B cell (primary cell): Measurements from ENCODE around the gene TRIM62. TPM values are rescaled to one million over a fixed set of nuclear protein-coding genes. Genes with fewer than 3 reads are reported as not detected.

Experiments used
- ATAC-seq: fragments of 200-7000 bp; cut with Tn5 transposase; one replicate; pipeline ENCODE4 v1.10.0; 2021; ENCODE audit warnings: low read depth, mild to moderate bottlenecking, moderate number of reproducible peaks, moderate library complexity
- CTCF ChIA-PET: fragments of 350-600 bp; sonication (Branson Sonifier 250); formaldehyde crosslinking; loops from one replicate; lab custom pipeline; 2021; ENCODE audit warnings: antibody characterized with exemption, inconsistent platforms; lab: Charles Lee
- POLR2A ChIA-PET: fragments of 350-600 bp; sonication (Branson Sonifier 250); formaldehyde crosslinking; loops from one replicate; lab custom pipeline; 2021; ENCODE audit warnings: antibody characterized with exemption; lab: Charles Lee
- DNase-seq: peaks from one replicate; pipeline ENCODE4 v3.0.0; 2013
- H2AFZ ChIP-seq: 2 replicates; pipeline ENCODE4 v1.6.1; 2012; ENCODE audit warnings: mild to moderate bottlenecking, low read depth, low read length; ENCODE audit not compliant: insufficient read depth, poor library complexity, severe bottlenecking
- H3K27ac ChIP-seq, 2 donors: 1 replicate in 1 of 2; 2 replicates in 1 of 2; pipeline ENCODE4 v1.5.1; 2012 to 2013; ENCODE audit warnings: low read length in 2 of 2, mild to moderate bottlenecking in 2 of 2, moderate library complexity in 1 of 2
- H3K27me3 ChIP-seq, 4 experiments: fragments of 200-600 bp in 1 of 4; sonication (generic) in 1 of 4; replicated peaks in 1 of 4; 1 replicate in 2 of 4; 2 replicates in 2 of 4; pipeline versions ENCODE4 v1.6.1 to v1.7.0; 2013 to 2016; ENCODE audit warnings: low read length in 3 of 4, mild to moderate bottlenecking in 2 of 4, mixed read lengths in 1 of 4, moderate library complexity in 1 of 4; ENCODE audit not compliant: insufficient read depth in 4 of 4, control insufficient read depth in 3 of 4; ENCODE audit errors: control extremely low read depth in 1 of 4
- H3K36me3 ChIP-seq, 2 experiments: replicated peaks in 1 of 2; 1 replicate in 1 of 2; 2 replicates in 1 of 2; pipeline versions ENCODE4 v1.6.1 to v1.7.1; 2013; ENCODE audit warnings: low read length in 1 of 2; ENCODE audit not compliant: insufficient read depth in 2 of 2, control insufficient read depth in 1 of 2; ENCODE audit errors: control extremely low read depth in 1 of 2, extremely low read depth in 1 of 2
- H3K4me1 ChIP-seq, 2 donors: fragments of 200-600 bp in 1 of 2; sonication (generic) in 1 of 2; 1 replicate in 1 of 2; 2 replicates in 1 of 2; pipeline versions ENCODE4 v1.5.1 to v1.6.1; 2013 to 2017; ENCODE audit warnings: low read length in 2 of 2; ENCODE audit not compliant: control insufficient read depth in 2 of 2, insufficient read depth in 2 of 2
- H3K4me2 ChIP-seq: replicated peaks from 2 replicates; pipeline ENCODE3; 2012; ENCODE audit warnings: mild to moderate bottlenecking, low read depth, low read length; ENCODE audit not compliant: poor library complexity, severe bottlenecking
- H3K4me3 ChIP-seq, 5 experiments: fragments of 200-600 bp in 1 of 5; sonication (generic) in 1 of 5; 1 replicate in 3 of 5; 2 replicates in 2 of 5; pipeline versions ENCODE4 v1.5.1 to v1.7.0; 2011 to 2016; ENCODE audit warnings: low read length in 4 of 5, mild to moderate bottlenecking in 4 of 5, low read depth in 2 of 5, control low read depth in 1 of 5, moderate library complexity in 1 of 5; ENCODE audit not compliant: insufficient read depth in 1 of 5; ENCODE audit errors: control extremely low read depth in 1 of 5, extremely low read depth in 1 of 5
- H3K79me2 ChIP-seq: fragments of 200-600 bp; sonication (generic); one replicate; pipeline ENCODE4 v1.6.0; 2016; ENCODE audit warnings: low read length; ENCODE audit not compliant: control insufficient read depth, insufficient read depth
- H3K9ac ChIP-seq: fragments of 200-600 bp; sonication (generic); 2 replicates; pipeline ENCODE4 v1.6.1; 2017; ENCODE audit warnings: mild to moderate bottlenecking, low read length, moderate library complexity
- H3K9me3 ChIP-seq, 3 donors: one replicate each; pipeline versions ENCODE4 v1.6.1 to v1.7.1; 2013; ENCODE audit warnings: low read length in 2 of 3; ENCODE audit not compliant: control insufficient read depth in 2 of 3, insufficient read depth in 1 of 3; ENCODE audit errors: control extremely low read depth in 1 of 3
- H4K20me1 ChIP-seq: 2 replicates; pipeline ENCODE4 v1.6.0; 2012; ENCODE audit warnings: mild to moderate bottlenecking, low read length; ENCODE audit not compliant: insufficient read depth, control insufficient read depth, poor library complexity, severe bottlenecking
- H3K27ac Mint-ChIP-seq: one replicate; pipeline ENCODE4 v1.8.0; 2021; ENCODE audit warnings: mixed read lengths
- H3K27me3 Mint-ChIP-seq: one replicate; pipeline ENCODE4 v1.8.0; 2021; ENCODE audit warnings: mixed read lengths
- H3K4me1 Mint-ChIP-seq: one replicate; pipeline ENCODE4 v1.8.0; 2021; ENCODE audit warnings: mixed read lengths
- H3K4me3 Mint-ChIP-seq: one replicate; pipeline ENCODE4 v1.8.0; 2021; ENCODE audit warnings: mixed read lengths
- H3K9me3 Mint-ChIP-seq: one replicate; pipeline ENCODE4 v1.8.0; 2022; ENCODE audit warnings: mixed read lengths; ENCODE audit not compliant: insufficient read depth
- EZH2 ChIP-seq: IDR thresholded peaks from 2 replicates; pipeline ENCODE4 v1.6.1; 2012; ENCODE audit warnings: borderline replicate concordance, low read depth, mild to moderate bottlenecking, moderate library complexity, low read length; ENCODE audit not compliant: insufficient read depth, poor library complexity, severe bottlenecking
- WGBS: methylation state at CpG from one replicate; pipeline ENCODE4 v1.1.5; 2013; ENCODE audit warnings: missing lambda C conversion rate; ENCODE audit not compliant: insufficient coverage; 5-methylcytosine and 5-hydroxymethylcytosine counted together
- intact Hi-C: fragments of 100-400 bp; cut with micrococcal nuclease; formaldehyde crosslinking; loops from one replicate; pipeline ENCODE4 v1.10.0; 2022
- polyA plus RNA-seq: library from polyadenylated mRNA; depleted of rRNA; stranded (reverse); fragments of >200 nt; gene quantifications from 2 replicates; pipeline ENCODE4 v1.2.3, GENCODE V29; 2012
- total RNA-seq, 2 donors: library from RNA; stranded (reverse); fragments of 120-200 nt in 1 of 2; gene quantifications; 1 replicate in 1 of 2; 2 replicates in 1 of 2; pipeline versions ENCODE4 v1.2.3 to v1.2.4, GENCODE V29; 2013 to 2022
- TF ChIP-seq, protein P1 (sequence below): fragments of 200-600 bp; IDR thresholded peaks from one replicate; pipeline ENCODE4 v1.8.0; 2022; ENCODE audit warnings: antibody characterized with exemption, mild to moderate bottlenecking

Gene TRIM62
- total and polyA plus RNA-seq, 2 donors (not counting 1 experiment from before 2014, with no cell fraction given) = 10.7 to 24.1 TPM

DNA sequence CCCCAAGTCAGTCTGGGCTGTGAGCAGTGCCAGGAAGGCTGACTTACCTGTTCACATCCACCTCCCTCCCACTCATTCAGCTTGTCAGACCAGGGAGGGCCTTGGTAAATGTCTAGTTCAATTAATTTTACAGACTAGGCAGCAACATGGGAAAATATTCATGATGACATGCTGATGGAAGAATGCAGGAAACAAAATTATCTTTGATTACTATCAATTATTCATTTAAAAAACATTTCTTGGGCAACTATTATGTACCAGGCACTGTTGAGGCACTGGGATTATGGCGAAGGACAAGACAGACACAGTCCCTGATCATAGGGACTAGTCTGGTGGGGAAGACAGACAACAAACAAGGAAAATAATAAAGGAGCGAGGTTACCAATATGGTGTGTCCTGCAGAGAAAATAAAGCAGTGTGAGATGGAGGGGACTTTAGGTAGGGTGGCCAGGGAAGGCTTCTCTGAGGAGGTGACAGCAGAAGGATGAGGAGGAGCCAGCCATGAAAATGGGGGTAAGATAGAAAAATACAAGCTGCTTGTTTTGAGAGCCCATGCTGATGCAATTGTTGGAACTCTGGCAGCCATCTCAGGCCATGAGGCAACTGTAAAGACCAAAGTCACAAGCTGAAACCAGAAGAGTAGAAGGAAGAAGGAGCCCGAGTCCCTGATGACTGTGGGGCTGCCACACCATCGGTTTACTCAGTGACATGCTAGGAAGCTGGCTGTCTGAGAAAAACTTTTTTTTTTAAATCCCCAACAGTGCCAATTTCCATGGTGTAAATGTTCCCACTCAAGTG, 14.0 kb downstream of the TRIM62 start:
- DNase-seq (no peak), ATAC-seq (no peak)
- Mint-ChIP-seq H3K9me3 (no peaks in the 10 kb centered on the region), H3K4me1 (peaks cover 9% of the 10 kb centered on the region), H3K4me3 (no peak overlapping the region), H3K27me3 (no peaks in the 10 kb centered on the region), H3K27ac (no peak overlapping the region)
- Histone ChIP-seq H3K27me3 (no peaks in the 10 kb centered on the region), H3K36me3 (peaks cover 0 to 39% of the 10 kb centered on the region in 2 experiments), H3K9me3 (peaks cover 0 to 3% (median 0%) of the 10 kb centered on the region in 3 donors), H3K4me3 (no peak overlapping the region), H4K20me1 (peaks cover 12% of the 10 kb centered on the region), H2AFZ (no peak overlapping the region), H3K27ac (no peak overlapping the region), H3K4me2 (no peak overlapping the region), H3K4me1 (peaks cover 0 to 6% of the 10 kb centered on the region in 2 donors), H3K79me2 (no peaks in the 10 kb centered on the region), H3K9ac (no peak overlapping the region)
- intact Hi-C loops = no loop called here
- ChIA-PET POLR2A (no interaction called here), CTCF (no interaction called here)
- 98% methylated on average over 3 of the region's 4 CpGs for WGBS
- TF ChIP-seq, protein P1, sequence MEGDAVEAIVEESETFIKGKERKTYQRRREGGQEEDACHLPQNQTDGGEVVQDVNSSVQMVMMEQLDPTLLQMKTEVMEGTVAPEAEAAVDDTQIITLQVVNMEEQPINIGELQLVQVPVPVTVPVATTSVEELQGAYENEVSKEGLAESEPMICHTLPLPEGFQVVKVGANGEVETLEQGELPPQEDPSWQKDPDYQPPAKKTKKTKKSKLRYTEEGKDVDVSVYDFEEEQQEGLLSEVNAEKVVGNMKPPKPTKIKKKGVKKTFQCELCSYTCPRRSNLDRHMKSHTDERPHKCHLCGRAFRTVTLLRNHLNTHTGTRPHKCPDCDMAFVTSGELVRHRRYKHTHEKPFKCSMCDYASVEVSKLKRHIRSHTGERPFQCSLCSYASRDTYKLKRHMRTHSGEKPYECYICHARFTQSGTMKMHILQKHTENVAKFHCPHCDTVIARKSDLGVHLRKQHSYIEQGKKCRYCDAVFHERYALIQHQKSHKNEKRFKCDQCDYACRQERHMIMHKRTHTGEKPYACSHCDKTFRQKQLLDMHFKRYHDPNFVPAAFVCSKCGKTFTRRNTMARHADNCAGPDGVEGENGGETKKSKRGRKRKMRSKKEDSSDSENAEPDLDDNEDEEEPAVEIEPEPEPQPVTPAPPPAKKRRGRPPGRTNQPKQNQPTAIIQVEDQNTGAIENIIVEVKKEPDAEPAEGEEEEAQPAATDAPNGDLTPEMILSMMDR = no peak
- TF ChIP-seq EZH2 = no peak

DNA sequence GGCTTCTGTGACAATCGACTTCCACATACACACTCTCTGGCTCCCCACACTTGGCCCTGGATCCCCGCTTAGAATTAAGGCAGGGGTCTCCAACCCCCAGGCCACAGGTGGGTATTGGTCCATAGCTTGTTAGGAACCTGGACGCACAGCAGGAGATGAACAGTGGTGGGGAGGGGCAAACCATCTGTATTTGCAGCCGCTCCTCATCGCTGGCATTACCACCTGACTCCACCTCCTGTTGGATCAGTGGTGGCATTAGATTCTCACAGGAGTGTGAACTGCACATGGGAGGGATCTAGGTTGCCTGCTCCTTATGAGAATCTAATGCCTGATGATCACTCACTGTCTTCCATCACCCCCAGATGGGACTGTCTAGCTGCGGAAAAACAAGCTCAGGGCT, 16.0 kb downstream of the TRIM62 start:
- H3K27ac ChIP-seq = no peak overlapping the region
- H3K36me3 ChIP-seq = peaks cover 0 to 35% of the 10 kb centered on the region in 2 experiments
- no peaks in the 10 kb centered on the region for H3K27me3 ChIP-seq
- no peak for TF ChIP-seq EZH2
- TF ChIP-seq, protein P1 = no peak
- H3K4me1 ChIP-seq = no peaks in the 10 kb centered on the region
- 100% methylated on average over 1 of the region's 6 CpGs for WGBS
- Mint-ChIP-seq H3K4me3 (no peak overlapping the region), H3K4me1 (no peaks in the 10 kb centered on the region), H3K27me3 (no peaks in the 10 kb centered on the region), H3K9me3 (no peaks in the 10 kb centered on the region), H3K27ac (no peak overlapping the region)
- ChIA-PET CTCF (no interaction called here), POLR2A (no interaction called here)
- intact Hi-C loops = no loop called here
- H3K4me2 ChIP-seq = no peak overlapping the region
- H3K9me3 ChIP-seq = peaks cover 0 to 3% (median 0%) of the 10 kb centered on the region in 3 donors
- H3K4me3 ChIP-seq = no peak overlapping the region
- ATAC-seq (no peak), DNase-seq (no peak)
- no peak overlapping the region for H3K9ac ChIP-seq
- no peak overlapping the region for H2AFZ ChIP-seq
- no peaks in the 10 kb centered on the region for H4K20me1 ChIP-seq
- H3K79me2 ChIP-seq = no peaks in the 10 kb centered on the region
